ENCODE measurements around the gene SMAP2.
"Not testable (repeated sequence)": the region's sequence is repeated elsewhere in the genome, so short reads cannot be mapped to it uniquely, and the experiment has no call there.

SMAP2 gene

GRCh38 chr1:40372658-40373322 is 737 bp upstream of the SMAP2 start:
- DNase-seq = no peak

GRCh38 chr1:40377512-40377911 is 4.0 kb downstream of the SMAP2 start:
- DNase-seq = no peak

GRCh38 chr1:40379785-40380452 is 6.4 kb downstream of the SMAP2 start:
- DNase-seq = no peak

- DNase-seq = no peak
Measured at GRCh38 chr1:40380817-40381216, 7.3 kb downstream of the SMAP2 start.

GRCh38 chr1:40381268-40382107 is 8.0 kb downstream of the SMAP2 start:
- no peak for DNase-seq

GRCh38 chr1:40382108-40382460 is 8.6 kb downstream of the SMAP2 start:
- no peak for DNase-seq

GRCh38 chr1:40382601-40383000 is 9.1 kb downstream of the SMAP2 start:
- no peak for DNase-seq

GRCh38 chr1:40383095-40383487 is 9.6 kb downstream of the SMAP2 start:
- no peak for DNase-seq

- no peak for DNase-seq
Measured at GRCh38 chr1:40383488-40384412, 10.2 kb downstream of the SMAP2 start.

GRCh38 chr1:40384413-40384762 is 10.9 kb downstream of the SMAP2 start:
- DNase-seq = no peak

GRCh38 chr1:40384887-40385286 is 11.4 kb downstream of the SMAP2 start:
- no peak for DNase-seq

GRCh38 chr1:40385437-40386358 is 12.2 kb downstream of the SMAP2 start:
- DNase-seq = no peak

GRCh38 chr1:40386359-40386723 is 12.8 kb downstream of the SMAP2 start:
- no peak for DNase-seq

GRCh38 chr1:40386796-40387195 is 13.3 kb downstream of the SMAP2 start:
- DNase-seq = no peak

- DNase-seq = not testable (repeated sequence)
Measured at GRCh38 chr1:40387381-40388306, 14.1 kb downstream of the SMAP2 start.

- DNase-seq = not testable (repeated sequence)
Measured at GRCh38 chr1:40388456-40389321, 15.2 kb downstream of the SMAP2 start.

- no peak for DNase-seq
Measured at GRCh38 chr1:40389322-40389803, 15.8 kb downstream of the SMAP2 start.

- DNase-seq = no peak
Measured at GRCh38 chr1:40389871-40390560, 16.5 kb downstream of the SMAP2 start.

- DNase-seq = no peak
Measured at GRCh38 chr1:40390857-40391256, 17.3 kb downstream of the SMAP2 start.
